ENCODE results near the gene YIPF3. TPM values are rescaled to one million over a fixed set of nuclear protein-coding genes. Genes with fewer than 3 reads are reported as not detected.

The YIPF3 gene
- total and polyA plus RNA-seq, 10 of the 15 experiments (the other 5 are each of a cell fraction or from before 2014, with no cell fraction given): 20.5 to 88.8 (median 44.7) TPM

DNA sequence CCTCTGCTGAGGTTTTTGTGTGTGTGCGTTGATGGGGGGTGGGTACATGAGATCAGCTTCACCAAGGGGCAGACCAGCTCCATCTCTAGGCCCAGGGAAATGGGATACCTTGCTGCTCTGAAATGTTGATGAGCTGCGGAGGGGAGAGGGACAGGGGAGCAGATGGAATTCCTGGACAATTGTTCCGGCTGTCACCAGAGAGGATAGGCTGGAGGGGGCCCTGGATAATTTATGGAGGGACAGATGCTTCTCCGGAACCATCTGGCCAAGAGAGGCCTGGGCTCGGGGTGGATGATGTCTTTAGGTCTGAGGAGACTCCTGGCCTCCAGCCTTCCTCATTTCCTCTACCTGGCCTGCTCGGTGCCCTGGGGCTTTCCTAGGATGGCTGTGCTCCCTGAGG lies 41.2 kb downstream of the YIPF3 start:
- H3K36me3 ChIP-seq (ENCODE audit: control insufficient read depth in 2 of 2, insufficient read depth in 2 of 2, low read length in 1 of 2): no peaks in the 10 kb centered on the region
- SMC1A ChIA-PET (ENCODE audit: uncharacterized antibody, unreplicated experiment): interaction anchor here (1.2 kb wide), 1 partner anchor 85 kb away, joined by 3 read pairs; no protein-coding TSS in a partner anchor
- DNase-seq (ENCODE audit: low read depth, low spot score) (no peak), FAIRE-seq (no peak), ATAC-seq (no peak)
- no peak overlapping the region for H3K27ac ChIP-seq (ENCODE audit: control insufficient read depth, insufficient read depth)
- H3K9ac ChIP-seq (ENCODE audit: control insufficient read depth, insufficient read depth, low read length): no peak overlapping the region
- intact Hi-C loops (cut with micrococcal nuclease; ENCODE audit: unreplicated experiment) (no loop called here), in situ Hi-C loops (cut with MboI) (no loop called here)
- no peak overlapping the region for H3K4me2 ChIP-seq (ENCODE audit: control insufficient read depth, insufficient read depth)
- RAD21 ChIA-PET (ENCODE audit: unreplicated experiment): no interaction called here
- no TSS peak for BruUV-seq (replicated peaks)
- H3K4me1 ChIP-seq (ENCODE audit: control insufficient read depth, insufficient read depth, low read length): peaks cover 4% of the 10 kb centered on the region
- 0 out of 4 replicates have a peak, but pooled peaks cover 0 to 2% of the 10 kb centered on the region in 2 experiments for H3K27me3 ChIP-seq (replicated peaks in 1 of 2; ENCODE audit: control insufficient read depth in 2 of 2, insufficient read depth in 2 of 2, low read length in 1 of 2)
- no peak overlapping the region for H2AFZ ChIP-seq (ENCODE audit: control insufficient read depth, low read depth, low read length)
- CTCF ChIA-PET: interaction anchor here (0.8 kb wide), 1 partner anchor 30 kb away, joined by 4 read pairs; no protein-coding TSS in a partner anchor
- no peaks in the 10 kb centered on the region for H4K20me1 ChIP-seq (ENCODE audit: control insufficient read depth, insufficient read depth)
- POLR2A ChIA-PET: no interaction called here
- no peak overlapping the region for H3K4me3 ChIP-seq
- H3K9me3 ChIP-seq (replicated peaks; ENCODE audit: control insufficient read depth, insufficient read depth, low read length): no peaks in the 10 kb centered on the region
- WGBS (ENCODE audit: insufficient coverage, insufficient replicate concordance, low lambda C conversion rate, missing lambda C conversion rate): 65% methylated on average over 6 of the region's 6 CpGs
- H3K79me2 ChIP-seq (ENCODE audit: control insufficient read depth, insufficient read depth, low read length): peaks cover 8% of the 10 kb centered on the region
- TF ChIP-seq STAT1 (conservative IDR thresholded peaks at IDR 0.05) (no peak), HDAC2 (IDR thresholded peaks at IDR 0.05) (no peak), MEF2B (IDR thresholded peaks at IDR 0.05; ENCODE audit: partially characterized antibody, poor library complexity, severe bottlenecking) (no peak), RAD51 (IDR thresholded peaks at IDR 0.05) (no peak), CEBPB (IDR thresholded peaks at IDR 0.05; ENCODE audit: borderline replicate concordance in 1 of 2, low read depth in 2 of 2, low read length in 2 of 2) (no peak), SMAD1 (IDR thresholded peaks at IDR 0.05; ENCODE audit: low read depth, partially characterized antibody) (no peak), MXI1 (IDR thresholded peaks at IDR 0.05; ENCODE audit: low read depth, low read length) (no peak), EZH2 (IDR thresholded peaks at IDR 0.05; ENCODE audit: borderline replicate concordance, control insufficient read depth, low read depth, low read length) (no peak), JUNB (IDR thresholded peaks at IDR 0.05) (no peak), SMAD5 (IDR thresholded peaks at IDR 0.05; ENCODE audit: low read depth) (no peak), CHD4 (IDR thresholded peaks at IDR 0.05) (no peak), WRNIP1 (IDR thresholded peaks at IDR 0.05; ENCODE audit: borderline replicate concordance, low read depth, low read length) (no peak), SIN3A (IDR thresholded peaks at IDR 0.05; ENCODE audit: low read depth, low read length) (no peak)
- TF ChIP-seq, protein P1, sequence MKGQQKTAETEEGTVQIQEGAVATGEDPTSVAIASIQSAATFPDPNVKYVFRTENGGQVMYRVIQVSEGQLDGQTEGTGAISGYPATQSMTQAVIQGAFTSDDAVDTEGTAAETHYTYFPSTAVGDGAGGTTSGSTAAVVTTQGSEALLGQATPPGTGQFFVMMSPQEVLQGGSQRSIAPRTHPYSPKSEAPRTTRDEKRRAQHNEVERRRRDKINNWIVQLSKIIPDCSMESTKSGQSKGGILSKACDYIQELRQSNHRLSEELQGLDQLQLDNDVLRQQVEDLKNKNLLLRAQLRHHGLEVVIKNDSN (IDR thresholded peaks at IDR 0.05; ENCODE audit: borderline replicate concordance, extremely low read length, insufficient read depth, low read depth, low read length): no peak
- TF ChIP-seq, protein P2, sequence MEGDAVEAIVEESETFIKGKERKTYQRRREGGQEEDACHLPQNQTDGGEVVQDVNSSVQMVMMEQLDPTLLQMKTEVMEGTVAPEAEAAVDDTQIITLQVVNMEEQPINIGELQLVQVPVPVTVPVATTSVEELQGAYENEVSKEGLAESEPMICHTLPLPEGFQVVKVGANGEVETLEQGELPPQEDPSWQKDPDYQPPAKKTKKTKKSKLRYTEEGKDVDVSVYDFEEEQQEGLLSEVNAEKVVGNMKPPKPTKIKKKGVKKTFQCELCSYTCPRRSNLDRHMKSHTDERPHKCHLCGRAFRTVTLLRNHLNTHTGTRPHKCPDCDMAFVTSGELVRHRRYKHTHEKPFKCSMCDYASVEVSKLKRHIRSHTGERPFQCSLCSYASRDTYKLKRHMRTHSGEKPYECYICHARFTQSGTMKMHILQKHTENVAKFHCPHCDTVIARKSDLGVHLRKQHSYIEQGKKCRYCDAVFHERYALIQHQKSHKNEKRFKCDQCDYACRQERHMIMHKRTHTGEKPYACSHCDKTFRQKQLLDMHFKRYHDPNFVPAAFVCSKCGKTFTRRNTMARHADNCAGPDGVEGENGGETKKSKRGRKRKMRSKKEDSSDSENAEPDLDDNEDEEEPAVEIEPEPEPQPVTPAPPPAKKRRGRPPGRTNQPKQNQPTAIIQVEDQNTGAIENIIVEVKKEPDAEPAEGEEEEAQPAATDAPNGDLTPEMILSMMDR (IDR thresholded peaks at IDR 0.05 in 2 of 3, conservative IDR thresholded peaks at IDR 0.05 in 1 of 3; ENCODE audit: control insufficient read depth in 2 of 3, extremely low read depth in 1 of 3, insufficient read depth in 1 of 3, low read depth in 3 of 3, low read length in 3 of 3): no peak
- TF ChIP-seq, protein P3, sequence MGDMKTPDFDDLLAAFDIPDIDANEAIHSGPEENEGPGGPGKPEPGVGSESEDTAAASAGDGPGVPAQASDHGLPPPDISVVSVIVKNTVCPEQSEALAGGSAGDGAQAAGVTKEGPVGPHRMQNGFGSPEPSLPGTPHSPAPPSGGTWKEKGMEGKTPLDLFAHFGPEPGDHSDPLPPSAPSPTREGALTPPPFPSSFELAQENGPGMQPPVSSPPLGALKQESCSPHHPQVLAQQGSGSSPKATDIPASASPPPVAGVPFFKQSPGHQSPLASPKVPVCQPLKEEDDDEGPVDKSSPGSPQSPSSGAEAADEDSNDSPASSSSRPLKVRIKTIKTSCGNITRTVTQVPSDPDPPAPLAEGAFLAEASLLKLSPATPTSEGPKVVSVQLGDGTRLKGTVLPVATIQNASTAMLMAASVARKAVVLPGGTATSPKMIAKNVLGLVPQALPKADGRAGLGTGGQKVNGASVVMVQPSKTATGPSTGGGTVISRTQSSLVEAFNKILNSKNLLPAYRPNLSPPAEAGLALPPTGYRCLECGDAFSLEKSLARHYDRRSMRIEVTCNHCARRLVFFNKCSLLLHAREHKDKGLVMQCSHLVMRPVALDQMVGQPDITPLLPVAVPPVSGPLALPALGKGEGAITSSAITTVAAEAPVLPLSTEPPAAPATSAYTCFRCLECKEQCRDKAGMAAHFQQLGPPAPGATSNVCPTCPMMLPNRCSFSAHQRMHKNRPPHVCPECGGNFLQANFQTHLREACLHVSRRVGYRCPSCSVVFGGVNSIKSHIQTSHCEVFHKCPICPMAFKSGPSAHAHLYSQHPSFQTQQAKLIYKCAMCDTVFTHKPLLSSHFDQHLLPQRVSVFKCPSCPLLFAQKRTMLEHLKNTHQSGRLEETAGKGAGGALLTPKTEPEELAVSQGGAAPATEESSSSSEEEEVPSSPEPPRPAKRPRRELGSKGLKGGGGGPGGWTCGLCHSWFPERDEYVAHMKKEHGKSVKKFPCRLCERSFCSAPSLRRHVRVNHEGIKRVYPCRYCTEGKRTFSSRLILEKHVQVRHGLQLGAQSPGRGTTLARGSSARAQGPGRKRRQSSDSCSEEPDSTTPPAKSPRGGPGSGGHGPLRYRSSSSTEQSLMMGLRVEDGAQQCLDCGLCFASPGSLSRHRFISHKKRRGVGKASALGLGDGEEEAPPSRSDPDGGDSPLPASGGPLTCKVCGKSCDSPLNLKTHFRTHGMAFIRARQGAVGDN (IDR thresholded peaks at IDR 0.05): no peak

Data from GM12878 (cell line).